Neuronal stem cell (in vitro differentiated cells): Measurements from ENCODE around the gene LPP.

Experiments used
- DNase-seq: peaks from one replicate; pipeline ENCODE4 v3.0.0-alpha.2; 2013; ENCODE audit warnings: low spot score
- H2AFZ ChIP-seq: one replicate; pipeline ENCODE4 v1.6.1; 2013; ENCODE audit warnings: mild to moderate bottlenecking, low read length, inconsistent platforms
- H2AK5ac ChIP-seq: 2 replicates; pipeline ENCODE4 v1.6.1; 2013; ENCODE audit warnings: low read depth, mild to moderate bottlenecking, inconsistent platforms, low read length, moderate library complexity, mixed read lengths
- H2BK120ac ChIP-seq: 2 replicates; pipeline ENCODE4 v1.6.1; 2013; ENCODE audit warnings: low read depth, mild to moderate bottlenecking, inconsistent platforms, low read length, moderate library complexity, mixed read lengths
- H2BK12ac ChIP-seq: one replicate; pipeline ENCODE4 v1.6.1; 2013; ENCODE audit warnings: low read length, inconsistent platforms
- H2BK15ac ChIP-seq: 2 replicates; pipeline ENCODE4 v1.6.1; 2013; ENCODE audit warnings: mild to moderate bottlenecking, low read length, inconsistent platforms, mixed read lengths
- H2BK5ac ChIP-seq: one replicate; pipeline ENCODE4 v1.6.1; 2013; ENCODE audit warnings: inconsistent platforms, mild to moderate bottlenecking, low read length, moderate library complexity
- H3K14ac ChIP-seq: one replicate; pipeline ENCODE4 v1.6.1; 2013; ENCODE audit warnings: low read length, inconsistent platforms
- H3K18ac ChIP-seq: 2 replicates; pipeline ENCODE4 v1.6.1; 2013; ENCODE audit warnings: low read length, inconsistent platforms
- H3K23ac ChIP-seq: 2 replicates; pipeline ENCODE4 v1.6.1; 2013; ENCODE audit warnings: low read depth, mild to moderate bottlenecking, mixed read lengths, low read length, inconsistent platforms; ENCODE audit not compliant: poor library complexity
- H3K27ac ChIP-seq: replicated peaks from 3 replicates; pipeline ENCODE4 v1.5.1; 2013; ENCODE audit warnings: low read length, inconsistent platforms
- H3K27me3 ChIP-seq, 3 experiments: 2 replicates each; pipeline ENCODE4 v1.6.1; 2013; ENCODE audit warnings: low read length in 3 of 3, mild to moderate bottlenecking in 2 of 3, inconsistent platforms in 1 of 3, low read depth in 1 of 3, mixed read lengths in 1 of 3, moderate library complexity in 1 of 3; ENCODE audit not compliant: control insufficient read depth in 3 of 3, insufficient read depth in 3 of 3
- H3K36me3 ChIP-seq, 2 donors: replicated peaks in 1 of 2; 2 replicates each; pipeline ENCODE4 v1.6.1; 2013; ENCODE audit warnings: low read length in 2 of 2; ENCODE audit not compliant: control insufficient read depth in 2 of 2, insufficient read depth in 2 of 2
- H3K4ac ChIP-seq: 2 replicates; pipeline ENCODE4 v1.6.1; 2013; ENCODE audit warnings: inconsistent platforms, mild to moderate bottlenecking, low read length, moderate library complexity
- H3K4me1 ChIP-seq, 2 donors: 1 replicate in 1 of 2; 2 replicates in 1 of 2; pipeline ENCODE4 v1.6.1; 2013; ENCODE audit warnings: low read length in 2 of 2, low read depth in 1 of 2; ENCODE audit not compliant: control insufficient read depth in 2 of 2, insufficient read depth in 1 of 2
- H3K4me2 ChIP-seq: one replicate; pipeline ENCODE4 v1.6.1; 2013; ENCODE audit warnings: mild to moderate bottlenecking, low read length, inconsistent platforms; ENCODE audit not compliant: insufficient read depth, poor library complexity, severe bottlenecking
- H3K4me3 ChIP-seq, 2 donors: 2 replicates each; pipeline ENCODE4 v1.5.1; 2013; ENCODE audit warnings: low read length in 2 of 2, mild to moderate bottlenecking in 2 of 2, inconsistent platforms in 1 of 2, moderate library complexity in 1 of 2
- H3K79me1 ChIP-seq: one replicate; pipeline ENCODE4 v1.6.1; 2013; ENCODE audit warnings: low read depth, mild to moderate bottlenecking, inconsistent platforms, low read length, moderate library complexity
- H3K9ac ChIP-seq: one replicate; pipeline ENCODE4 v1.6.1; 2013; ENCODE audit warnings: mild to moderate bottlenecking, low read depth, low read length, inconsistent platforms; ENCODE audit not compliant: poor library complexity
- H3K9me3 ChIP-seq, 2 donors: replicated peaks in 1 of 2; 2 replicates each; pipeline versions ENCODE3 to v1.6.1; 2013; ENCODE audit warnings: low read length in 2 of 2, mild to moderate bottlenecking in 2 of 2, inconsistent platforms in 1 of 2, low read depth in 1 of 2, mixed read lengths in 1 of 2, moderate library complexity in 1 of 2; ENCODE audit not compliant: control insufficient read depth in 2 of 2, insufficient read depth in 1 of 2
- H4K8ac ChIP-seq: one replicate; pipeline ENCODE4 v1.6.1; 2013; ENCODE audit warnings: low read depth, mild to moderate bottlenecking, inconsistent platforms, low read length, moderate library complexity
- H4K91ac ChIP-seq: one replicate; pipeline ENCODE4 v1.6.1; 2013; ENCODE audit warnings: low read length, low read depth, mild to moderate bottlenecking, inconsistent platforms; ENCODE audit not compliant: poor library complexity
- WGBS, 2 donors: extraction: QIAGEN DNeasy Blood & Tissue Kit; methylation state at CpG; one replicate each; pipeline ENCODE4 v1.1.7; 2013; ENCODE audit warnings: missing lambda C conversion rate in 2 of 2, mixed read lengths in 1 of 2; ENCODE audit not compliant: insufficient read length in 2 of 2, insufficient replicate concordance in 1 of 2; ENCODE audit errors: extremely low coverage in 2 of 2; 5-methylcytosine and 5-hydroxymethylcytosine counted together

LPP gene

DNA sequence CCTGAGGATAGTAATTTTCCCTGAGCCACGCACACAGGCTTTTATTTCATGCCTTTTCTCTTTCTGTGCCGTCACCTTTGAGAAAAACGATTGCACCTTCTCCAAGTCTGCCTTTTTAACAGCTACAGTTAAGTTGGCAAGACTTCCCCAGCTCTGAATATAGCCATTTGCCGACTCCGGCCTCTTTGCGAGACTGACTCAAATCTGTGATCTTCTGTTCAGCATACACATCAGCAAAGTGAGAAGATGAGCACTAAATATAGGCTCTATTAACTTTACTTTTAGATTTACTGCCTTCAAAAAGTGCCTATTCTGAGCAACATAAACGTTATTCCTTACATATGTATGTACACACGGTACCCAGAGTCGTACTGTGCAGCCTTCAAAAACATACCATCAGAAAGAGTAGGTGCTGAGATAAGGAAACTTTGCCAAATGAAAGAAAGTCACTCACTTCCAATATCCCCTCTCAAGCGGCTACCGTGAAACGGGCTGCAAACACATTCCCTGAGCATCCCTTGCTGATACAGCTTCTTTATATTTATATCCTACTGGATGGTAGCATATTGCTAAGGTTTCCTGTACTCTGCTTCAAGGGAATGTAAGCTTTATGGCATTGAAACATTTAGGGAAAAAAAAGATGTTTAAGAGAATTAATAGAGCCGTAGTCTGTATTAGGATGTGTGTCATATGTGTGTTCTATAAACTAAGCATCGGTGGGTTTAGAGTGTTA, 734.5 kb downstream of the LPP start:
- no peak overlapping the region for H2BK15ac ChIP-seq
- no peaks in the 10 kb centered on the region for H3K4me1 ChIP-seq
- no peak overlapping the region for H2BK5ac ChIP-seq
- no peak overlapping the region for H2AK5ac ChIP-seq
- H3K18ac ChIP-seq, result no peak overlapping the region
- H3K14ac ChIP-seq, result no peak overlapping the region
- H3K4me2 ChIP-seq, result no peak overlapping the region
- no peaks in the 10 kb centered on the region for H3K27me3 ChIP-seq
- H2AFZ ChIP-seq, result no peak overlapping the region
- no peaks in the 10 kb centered on the region for H3K79me1 ChIP-seq
- no peaks in the 10 kb centered on the region for H3K9me3 ChIP-seq
- no peak for DNase-seq
- no peaks in the 10 kb centered on the region for H3K36me3 ChIP-seq
- no peak overlapping the region for H3K23ac ChIP-seq
- H2BK12ac ChIP-seq, result no peak overlapping the region
- no peak overlapping the region for H4K91ac ChIP-seq
- no peak overlapping the region for H3K9ac ChIP-seq
- no peak overlapping the region for H3K27ac ChIP-seq
- no peak overlapping the region for H4K8ac ChIP-seq
- H2BK120ac ChIP-seq, result no peak overlapping the region
- H3K4ac ChIP-seq, result no peak overlapping the region
- whole genome bisulfite sequencing, 2 donors, result no CpG with 5 or more reads among the region's 14 CpGs
- H3K4me3 ChIP-seq, result no peak overlapping the region

DNA sequence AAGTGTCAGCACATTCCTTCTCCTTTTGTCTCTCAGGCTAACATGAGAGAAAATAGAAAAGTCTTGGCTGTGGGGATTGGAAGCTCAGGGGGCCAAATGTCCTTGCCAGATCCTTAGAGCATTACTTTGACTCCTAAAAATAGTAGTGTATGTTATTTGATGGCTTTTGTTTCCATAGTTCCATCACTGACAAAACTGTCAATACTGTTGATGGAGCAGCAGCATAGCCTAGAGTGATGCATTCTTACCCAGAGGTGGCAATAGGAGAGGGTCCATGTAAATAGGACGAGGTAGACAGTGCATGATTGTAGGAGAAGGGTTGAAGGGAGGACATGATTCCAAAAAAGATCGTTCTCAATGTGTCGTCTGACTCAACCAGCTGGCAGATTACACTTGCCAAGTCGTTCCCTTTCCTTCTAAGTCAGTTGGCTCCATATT, 735.1 kb downstream of the LPP start:
- Histone ChIP-seq H3K27ac (no peak overlapping the region), H2BK12ac (no peak overlapping the region), H3K9ac (no peak overlapping the region), H3K4me2 (no peak overlapping the region), H4K8ac (no peak overlapping the region), H3K4me3 (no peak overlapping the region), H2BK15ac (no peak overlapping the region), H3K9me3 (no peaks in the 10 kb centered on the region), H3K18ac (no peak overlapping the region), H2BK120ac (no peak overlapping the region), H3K14ac (no peak overlapping the region), H4K91ac (no peak overlapping the region), H2AFZ (no peak overlapping the region), H3K79me1 (no peaks in the 10 kb centered on the region), H3K23ac (no peak overlapping the region), H2AK5ac (no peak overlapping the region), H3K4ac (no peak overlapping the region), H2BK5ac (no peak overlapping the region), H3K4me1 (no peaks in the 10 kb centered on the region), H3K36me3 (no peaks in the 10 kb centered on the region), H3K27me3 (no peaks in the 10 kb centered on the region)
- DNase-seq, result no peak
- WGBS, 2 donors, result no CpG with 5 or more reads among the region's 4 CpGs

DNA sequence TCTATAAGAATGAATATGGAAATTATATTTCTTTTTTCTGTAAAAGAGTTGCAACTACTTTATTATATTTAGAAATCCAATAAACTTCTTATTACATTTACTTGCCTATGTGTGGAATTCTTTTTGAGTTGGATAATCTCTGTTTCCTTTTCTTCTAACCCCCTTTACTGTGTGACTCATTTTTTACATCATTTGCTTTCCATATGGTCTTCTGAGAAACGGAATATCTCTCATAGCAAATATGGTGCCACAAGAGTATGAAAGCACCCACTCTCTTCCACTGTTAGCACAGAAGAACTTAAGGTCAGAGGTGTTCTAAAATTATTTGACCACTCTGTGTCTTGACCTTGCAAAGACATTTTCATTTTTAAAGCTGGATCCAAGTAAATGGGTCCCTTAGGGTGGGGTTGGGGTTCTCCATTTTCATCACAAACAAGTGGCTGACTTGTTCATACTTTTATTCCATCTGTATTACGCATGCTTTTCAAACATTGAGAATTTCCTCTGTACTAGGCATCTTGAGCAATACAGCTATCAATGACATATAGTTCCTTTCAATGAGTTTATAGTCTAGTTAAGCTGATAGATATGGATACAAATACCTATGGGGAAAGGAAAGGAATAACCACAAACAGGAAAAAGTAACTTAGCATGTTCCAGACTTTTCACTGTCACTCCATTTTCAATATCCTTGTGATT, 736.8 kb downstream of the LPP start:
- no peak overlapping the region for H2AK5ac ChIP-seq
- no peaks in the 10 kb centered on the region for H3K36me3 ChIP-seq
- no peaks in the 10 kb centered on the region for H3K9me3 ChIP-seq
- no peaks in the 10 kb centered on the region for H3K4me1 ChIP-seq
- WGBS, 2 donors, result no CpG with 5 or more reads among the region's 2 CpGs
- H3K4ac ChIP-seq, result no peak overlapping the region
- H3K79me1 ChIP-seq, result no peaks in the 10 kb centered on the region
- H2BK12ac ChIP-seq, result no peak overlapping the region
- H2AFZ ChIP-seq, result no peak overlapping the region
- H3K18ac ChIP-seq, result no peak overlapping the region
- H3K27me3 ChIP-seq, result no peaks in the 10 kb centered on the region
- no peak overlapping the region for H2BK120ac ChIP-seq
- no peak overlapping the region for H2BK15ac ChIP-seq
- H4K91ac ChIP-seq, result no peak overlapping the region
- no peak overlapping the region for H3K9ac ChIP-seq
- no peak overlapping the region for H3K23ac ChIP-seq
- no peak overlapping the region for H2BK5ac ChIP-seq
- no peak overlapping the region for H3K27ac ChIP-seq
- H3K4me3 ChIP-seq, result no peak overlapping the region
- H3K4me2 ChIP-seq, result no peak overlapping the region
- H3K14ac ChIP-seq, result no peak overlapping the region
- H4K8ac ChIP-seq, result no peak overlapping the region
- no peak for DNase-seq

DNA sequence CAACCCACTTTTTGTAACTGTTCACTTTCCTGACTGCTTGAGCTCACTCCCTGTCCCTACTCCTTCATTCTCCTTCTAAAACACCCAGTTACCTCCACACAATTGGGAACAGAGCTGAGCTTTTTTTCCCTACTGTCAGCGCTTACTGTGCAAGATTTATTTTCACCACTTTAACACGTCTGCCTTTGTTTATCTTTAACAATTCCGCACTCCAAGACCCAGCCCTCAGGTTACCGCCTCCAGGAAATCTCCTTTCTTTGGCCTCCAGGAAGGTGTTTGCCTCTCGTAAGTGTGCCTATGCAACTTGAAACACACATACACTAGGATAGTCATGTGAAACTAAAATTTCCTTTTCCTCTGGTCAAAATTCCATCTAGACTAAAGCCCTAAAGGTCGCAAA, 745.9 kb downstream of the LPP start:
- Histone ChIP-seq H2BK12ac (no peak overlapping the region), H3K14ac (no peak overlapping the region), H3K9ac (no peak overlapping the region), H3K23ac (no peak overlapping the region), H3K79me1 (no peaks in the 10 kb centered on the region), H3K4me1 (peaks cover 0 to 2% of the 10 kb centered on the region in 2 donors), H2AFZ (no peak overlapping the region), H3K36me3 (no peaks in the 10 kb centered on the region), H3K18ac (no peak overlapping the region), H2AK5ac (no peak overlapping the region), H2BK5ac (no peak overlapping the region), H2BK15ac (no peak overlapping the region), H4K8ac (no peak overlapping the region), H3K4me2 (no peak overlapping the region), H4K91ac (no peak overlapping the region), H3K27ac (no peak overlapping the region), H3K4ac (no peak overlapping the region), H2BK120ac (no peak overlapping the region), H3K27me3 (no peaks in the 10 kb centered on the region), H3K9me3 (no peaks in the 10 kb centered on the region), H3K4me3 (no peak overlapping the region)
- WGBS, 2 donors, result no CpG with 5 or more reads among the region's 6 CpGs
- DNase-seq, result no peak
